CD4-positive, CD25-positive, alpha-beta regulatory T cell (primary cell): ENCODE results near the gene RADIL. TPM values are rescaled to one million over a fixed set of nuclear protein-coding genes. Genes with fewer than 3 reads are reported as not detected.

Source experiments
- ATAC-seq, 2 donors: fragments of 150-1000 bp; cut with Tn5 transposase; one replicate each; pipeline ENCODE4 v1.10.0; 2021; ENCODE audit warnings: low read depth in 2 of 2, moderate number of reproducible peaks in 2 of 2, moderate library complexity in 1 of 2
- DNase-seq, 3 donors: peaks; one replicate each; pipeline versions ENCODE4 v3.0.0 to v3.0.0-alpha.2; 2012 to 2022; ENCODE audit warnings: mixed read lengths in 1 of 3
- H3K27ac ChIP-seq: one replicate; pipeline ENCODE4 v1.7.0; 2013; ENCODE audit warnings: mild to moderate bottlenecking, low read length; ENCODE audit not compliant: insufficient read depth, poor library complexity, severe bottlenecking
- H3K27me3 ChIP-seq: one replicate; pipeline ENCODE4 v1.7.0; 2013; ENCODE audit warnings: low read length; ENCODE audit not compliant: control insufficient read depth, insufficient read depth
- H3K36me3 ChIP-seq: one replicate; pipeline ENCODE4 v1.7.0; 2013; ENCODE audit warnings: mild to moderate bottlenecking, low read length, moderate library complexity; ENCODE audit not compliant: control insufficient read depth, insufficient read depth
- H3K4me1 ChIP-seq: 2 replicates; pipeline ENCODE4 v1.7.0; 2013; ENCODE audit warnings: mild to moderate bottlenecking, low read length; ENCODE audit not compliant: insufficient read depth, control insufficient read depth, poor library complexity, severe bottlenecking
- H3K4me3 ChIP-seq: one replicate; pipeline ENCODE4 v1.7.0; 2013; ENCODE audit warnings: low read depth, mild to moderate bottlenecking, low read length, moderate library complexity
- H3K9me3 ChIP-seq, 2 experiments: 1 replicate in 1 of 2; 2 replicates in 1 of 2; pipeline ENCODE4 v1.7.0; 2013; ENCODE audit warnings: low read length in 2 of 2, mild to moderate bottlenecking in 1 of 2, moderate library complexity in 1 of 2; ENCODE audit not compliant: control insufficient read depth in 2 of 2
- H3K27ac Mint-ChIP-seq, 3 donors: one replicate each; pipeline ENCODE4 v1.8.0; 2020 to 2022; ENCODE audit warnings: mild to moderate bottlenecking in 3 of 3, mixed read lengths in 3 of 3, moderate library complexity in 2 of 3
- H3K27me3 Mint-ChIP-seq: one replicate; pipeline ENCODE4 v1.8.0; 2022; ENCODE audit warnings: mild to moderate bottlenecking, mixed read lengths
- H3K36me3 Mint-ChIP-seq: one replicate; pipeline ENCODE4 v1.8.0; 2020; ENCODE audit warnings: mixed read lengths
- H3K4me1 Mint-ChIP-seq, 4 donors: one replicate each; pipeline ENCODE4 v1.8.0; 2020 to 2022; ENCODE audit warnings: mixed read lengths in 4 of 4, mild to moderate bottlenecking in 1 of 4
- H3K4me3 Mint-ChIP-seq, 4 donors: one replicate each; pipeline ENCODE4 v1.8.0; 2020 to 2022; ENCODE audit warnings: mild to moderate bottlenecking in 4 of 4, mixed read lengths in 4 of 4, moderate library complexity in 3 of 4
- H3K9me3 Mint-ChIP-seq, 7 donors: one replicate each; pipeline ENCODE4 v1.8.0; 2020 to 2022; ENCODE audit warnings: mixed read lengths in 7 of 7, mild to moderate bottlenecking in 3 of 7, moderate library complexity in 2 of 7
- polyA plus RNA-seq, 4 donors: library from polyadenylated mRNA; unstranded; fragments of 300-500 nt; fragmentation: Illumina TruSeq; gene quantifications; one replicate each; pipeline ENCODE4 v1.2.3, GENCODE V29; 2021
- total RNA-seq: library from RNA; stranded (reverse); gene quantifications from one replicate; pipeline ENCODE4 v1.2.3, GENCODE V29; 2022

Gene RADIL
- total and polyA plus RNA-seq, 5 donors from 2014 or later: not detected

DNA sequence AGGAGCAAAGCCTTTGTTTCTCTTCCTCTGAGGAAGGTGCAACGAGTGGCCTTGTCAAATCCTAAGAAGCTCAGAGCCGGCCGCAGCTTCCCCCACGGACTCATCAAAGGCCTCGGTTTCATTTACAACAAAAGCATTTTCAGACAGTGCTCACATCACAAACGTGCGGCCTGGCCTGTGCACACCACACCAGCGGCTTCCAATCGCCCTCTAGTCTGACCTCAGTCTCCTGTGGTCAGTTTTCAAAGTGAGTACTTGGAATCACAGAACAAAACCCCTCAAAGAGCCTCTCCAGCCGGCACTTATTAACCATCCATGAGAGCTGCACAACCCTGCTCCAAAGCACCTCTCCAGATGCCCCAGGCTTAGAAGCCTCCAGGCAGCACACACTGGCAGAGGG lies 3.3 kb downstream of the RADIL start:
- Mint-ChIP-seq H3K4me3 (peak overlapping the region in 1 of 4 donors; percentile 4), H3K36me3 (no peaks in the 10 kb centered on the region), H3K27me3 (peaks cover 36% of the 10 kb centered on the region), H3K27ac (no peak overlapping the region), H3K9me3 (peaks cover 0 to 1% (median 0%) of the 10 kb centered on the region in 7 donors), H3K4me1 (peaks cover 0 to 16% (median 9%) of the 10 kb centered on the region in 4 donors)
- Histone ChIP-seq H3K36me3 (no peaks in the 10 kb centered on the region), H3K27ac (no peak overlapping the region), H3K4me1 (peaks cover 11% of the 10 kb centered on the region), H3K27me3 (peaks cover 8% of the 10 kb centered on the region), H3K4me3 (no peak overlapping the region), H3K9me3 (no peaks in the 10 kb centered on the region)
- no peak for DNase-seq
- no peak for ATAC-seq

DNA sequence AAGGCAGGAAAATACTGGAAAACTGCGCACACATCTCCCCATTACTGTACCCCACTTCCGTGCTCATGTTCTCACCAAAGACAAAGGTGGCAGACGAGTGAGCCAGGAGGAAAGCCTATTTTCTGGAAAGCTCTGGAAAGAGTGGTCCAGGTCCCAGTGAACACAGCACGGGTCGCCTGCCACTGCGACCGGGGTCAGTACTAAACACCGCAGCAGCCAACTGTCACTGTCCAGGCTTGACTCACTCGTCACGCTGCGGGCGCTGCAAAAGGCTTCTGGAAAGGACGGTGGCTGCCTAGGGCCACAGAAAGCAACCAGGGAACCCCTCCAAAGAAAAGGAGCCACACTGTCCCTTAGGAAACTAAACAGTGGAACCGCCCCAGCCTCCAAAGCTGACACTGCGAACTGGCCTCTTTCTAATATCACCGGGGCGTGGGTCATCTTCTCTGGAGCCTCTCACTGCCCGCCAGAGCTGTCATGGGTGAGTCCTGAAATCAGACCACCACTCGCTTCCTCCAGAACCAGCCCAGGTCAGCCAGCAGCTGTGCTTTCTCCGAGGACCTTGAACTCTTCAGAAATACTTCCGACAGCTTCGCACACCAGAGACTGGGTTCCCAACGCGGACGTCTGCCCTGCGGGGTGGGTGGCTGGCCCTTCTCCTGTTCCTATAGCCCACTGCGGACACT lies 4.0 kb downstream of the RADIL start:
- Mint-ChIP-seq H3K27me3 (peaks cover 30% of the 10 kb centered on the region), H3K4me3 (no peak overlapping the region), H3K27ac (no peak overlapping the region), H3K9me3 (peaks cover 0 to under 1% (median 0%) of the 10 kb centered on the region in 7 donors), H3K36me3 (no peaks in the 10 kb centered on the region), H3K4me1 (peaks cover 0 to 16% (median 9%) of the 10 kb centered on the region in 4 donors)
- no peak for DNase-seq
- H3K27me3 ChIP-seq: peaks cover 6% of the 10 kb centered on the region
- no peak overlapping the region for H3K4me3 ChIP-seq
- no peak for ATAC-seq
- H3K9me3 ChIP-seq: no peaks in the 10 kb centered on the region
- no peaks in the 10 kb centered on the region for H3K36me3 ChIP-seq
- peaks cover 11% of the 10 kb centered on the region for H3K4me1 ChIP-seq
- H3K27ac ChIP-seq: no peak overlapping the region

DNA sequence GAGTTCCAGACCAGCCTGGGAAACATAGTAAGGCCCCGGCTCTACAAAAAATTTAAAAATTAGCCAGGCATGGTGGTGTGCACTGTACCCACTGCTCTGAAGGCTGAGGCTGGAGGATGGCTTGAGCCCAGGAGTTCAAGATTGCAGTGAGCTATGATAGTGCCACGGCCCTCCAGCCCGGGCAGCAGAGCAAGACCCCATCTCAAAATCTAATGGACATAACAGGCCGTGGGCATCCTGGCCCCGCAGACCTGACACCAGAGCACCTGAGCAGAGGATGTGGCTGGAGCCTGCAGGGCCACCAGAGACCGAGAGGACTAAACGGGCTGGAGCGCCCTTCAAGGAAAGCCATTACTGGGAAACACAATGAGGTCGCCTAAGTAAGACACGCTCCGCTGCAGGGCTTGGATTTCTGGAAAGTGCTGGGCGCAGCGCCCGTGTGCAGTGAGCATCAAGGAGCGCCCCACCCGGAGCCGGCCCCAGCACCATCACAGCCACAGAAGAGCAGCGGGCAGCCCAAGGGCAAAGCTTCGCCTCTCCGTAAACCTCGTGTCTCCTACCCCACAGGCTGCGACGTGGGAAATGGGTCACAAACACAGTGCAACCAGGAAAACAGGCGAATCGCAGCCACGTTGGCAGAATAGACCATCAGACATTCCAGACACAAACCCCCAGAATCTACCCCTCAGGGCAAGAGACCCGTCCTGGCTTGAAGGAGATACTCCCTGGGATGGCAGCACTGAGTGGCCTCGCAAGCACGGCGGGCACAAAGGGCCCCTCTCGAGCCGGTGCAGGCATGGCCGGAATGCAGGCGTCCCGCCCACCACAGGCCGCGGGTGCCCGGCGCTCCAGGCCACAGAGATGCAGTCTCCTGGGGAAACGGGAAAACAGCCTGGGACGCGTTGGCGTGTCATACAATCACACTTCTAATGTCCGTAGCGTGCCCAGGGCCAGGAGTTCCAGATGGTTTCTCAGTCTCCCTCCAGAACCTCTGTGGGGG lies 4.9 kb downstream of the RADIL start:
- Histone ChIP-seq H3K27ac (no peak overlapping the region), H3K9me3 (no peaks in the 10 kb centered on the region), H3K27me3 (peaks cover 5% of the 10 kb centered on the region), H3K4me3 (no peak overlapping the region), H3K36me3 (no peaks in the 10 kb centered on the region), H3K4me1 (peaks cover 8% of the 10 kb centered on the region)
- Mint-ChIP-seq H3K9me3 (no peaks in the 10 kb centered on the region), H3K36me3 (no peaks in the 10 kb centered on the region), H3K4me1 (peaks cover 0 to 12% (median 9%) of the 10 kb centered on the region in 4 donors), H3K27ac (no peak overlapping the region), H3K27me3 (peaks cover 21% of the 10 kb centered on the region), H3K4me3 (no peak overlapping the region)
- DNase-seq (no peak), ATAC-seq (no peak)

DNA sequence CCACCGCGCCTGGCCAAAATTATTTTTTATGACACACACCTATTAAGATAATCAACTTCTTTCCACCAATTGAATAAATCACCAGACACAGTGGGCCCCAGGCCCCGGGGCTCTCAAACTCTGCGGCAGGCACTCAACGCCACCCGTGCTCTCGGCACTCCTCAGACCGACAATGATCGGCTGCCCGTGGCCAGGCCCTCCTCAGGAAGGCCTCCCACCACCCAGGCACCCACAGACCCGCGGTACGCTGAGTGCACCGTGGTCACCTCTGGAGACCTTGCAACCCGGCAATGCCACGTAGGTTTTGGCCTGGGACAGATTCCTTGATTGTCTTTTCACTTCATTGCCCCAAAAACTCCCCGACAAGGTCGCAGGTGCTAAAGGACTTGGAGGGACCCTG lies 6.9 kb downstream of the RADIL start:
- Histone ChIP-seq H3K36me3 (no peaks in the 10 kb centered on the region), H3K27me3 (no peaks in the 10 kb centered on the region), H3K4me3 (no peak overlapping the region), H3K27ac (no peak overlapping the region), H3K9me3 (no peaks in the 10 kb centered on the region), H3K4me1 (no peaks in the 10 kb centered on the region)
- H3K27ac Mint-ChIP-seq: no peak overlapping the region
- no peak for DNase-seq
- no peaks in the 10 kb centered on the region for H3K4me1 Mint-ChIP-seq
- no peaks in the 10 kb centered on the region for H3K36me3 Mint-ChIP-seq
- H3K9me3 Mint-ChIP-seq: no peaks in the 10 kb centered on the region
- H3K4me3 Mint-ChIP-seq: no peak overlapping the region
- peaks cover 17% of the 10 kb centered on the region for H3K27me3 Mint-ChIP-seq
- ATAC-seq: no peak

DNA sequence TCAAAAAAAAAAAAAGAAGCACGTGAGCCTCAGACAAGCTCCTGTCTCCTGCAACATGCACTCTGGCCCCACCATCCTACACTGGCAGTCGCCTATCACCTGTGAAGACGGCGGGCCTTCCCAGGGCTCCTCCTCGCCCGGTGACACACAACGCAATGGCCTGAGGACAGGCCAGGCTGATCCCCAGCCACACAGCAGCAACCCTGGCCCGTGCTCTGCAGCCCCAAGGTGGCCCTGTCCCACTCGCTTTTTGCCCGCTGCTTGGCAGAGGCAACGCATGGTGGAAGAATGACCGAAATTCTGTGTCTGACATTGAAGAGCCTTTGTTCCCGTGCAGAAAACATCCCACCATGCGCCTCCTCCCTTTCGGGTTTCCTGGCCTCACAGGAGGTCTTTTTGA lies 8.1 kb downstream of the RADIL start:
- Mint-ChIP-seq H3K4me3 (no peak overlapping the region), H3K9me3 (no peaks in the 10 kb centered on the region), H3K4me1 (peaks cover 0 to 2% (median 0%) of the 10 kb centered on the region in 4 donors), H3K27me3 (peaks cover 22% of the 10 kb centered on the region), H3K36me3 (no peaks in the 10 kb centered on the region), H3K27ac (no peak overlapping the region)
- Histone ChIP-seq H3K36me3 (no peaks in the 10 kb centered on the region), H3K27me3 (no peaks in the 10 kb centered on the region), H3K4me3 (no peak overlapping the region), H3K4me1 (no peaks in the 10 kb centered on the region), H3K9me3 (no peaks in the 10 kb centered on the region), H3K27ac (no peak overlapping the region)
- ATAC-seq: no peak
- no peak for DNase-seq

DNA sequence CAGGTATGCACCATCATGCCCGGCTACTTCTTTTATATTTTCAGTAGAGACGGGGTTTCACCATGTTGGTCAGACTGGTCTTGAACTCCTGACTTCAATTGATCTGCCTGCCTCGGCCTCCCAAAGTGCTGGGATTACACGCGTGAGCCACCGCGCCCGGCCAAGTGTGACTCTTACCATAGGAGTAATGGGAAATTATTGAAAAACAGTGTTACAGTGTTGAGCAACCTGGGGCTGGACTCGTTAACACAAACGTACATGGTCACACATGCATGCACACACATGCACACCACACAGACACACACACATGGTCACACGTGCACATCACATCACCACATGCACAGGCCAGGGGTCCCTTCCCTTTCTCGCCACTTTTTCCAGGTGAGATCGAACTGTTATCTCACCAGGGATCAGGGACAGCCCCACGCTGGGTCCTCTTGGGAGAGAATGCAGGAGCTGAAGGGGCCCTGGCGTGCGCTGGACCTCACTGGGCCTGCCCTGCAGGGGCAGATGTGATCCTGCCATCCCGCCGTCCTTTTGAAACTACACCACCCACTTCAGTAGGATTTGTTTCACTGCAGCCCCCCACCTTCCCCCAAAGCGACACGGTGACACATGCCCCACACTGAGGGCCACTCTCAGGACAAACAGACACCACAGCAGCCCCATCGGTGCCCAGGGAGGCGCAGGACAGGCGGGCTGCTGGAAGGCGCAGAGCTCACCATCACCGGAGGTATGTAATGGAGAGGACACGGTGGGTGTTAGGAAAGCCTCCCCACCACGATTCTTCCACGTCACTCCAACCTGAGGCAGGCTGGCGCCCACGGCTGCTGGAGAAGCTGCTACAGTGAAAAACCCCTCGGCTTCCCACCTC lies 10.2 kb downstream of the RADIL start:
- Mint-ChIP-seq H3K9me3 (no peaks in the 10 kb centered on the region), H3K36me3 (no peaks in the 10 kb centered on the region), H3K4me1 (peaks cover 0 to 2% (median 0%) of the 10 kb centered on the region in 4 donors), H3K27ac (no peak overlapping the region), H3K27me3 (peaks cover 28% of the 10 kb centered on the region), H3K4me3 (no peak overlapping the region)
- H3K27me3 ChIP-seq: no peaks in the 10 kb centered on the region
- H3K4me1 ChIP-seq: no peaks in the 10 kb centered on the region
- H3K27ac ChIP-seq: no peak overlapping the region
- H3K9me3 ChIP-seq: no peaks in the 10 kb centered on the region
- H3K36me3 ChIP-seq: no peaks in the 10 kb centered on the region
- H3K4me3 ChIP-seq: no peak overlapping the region
- ATAC-seq: no peak
- DNase-seq: no peak

DNA sequence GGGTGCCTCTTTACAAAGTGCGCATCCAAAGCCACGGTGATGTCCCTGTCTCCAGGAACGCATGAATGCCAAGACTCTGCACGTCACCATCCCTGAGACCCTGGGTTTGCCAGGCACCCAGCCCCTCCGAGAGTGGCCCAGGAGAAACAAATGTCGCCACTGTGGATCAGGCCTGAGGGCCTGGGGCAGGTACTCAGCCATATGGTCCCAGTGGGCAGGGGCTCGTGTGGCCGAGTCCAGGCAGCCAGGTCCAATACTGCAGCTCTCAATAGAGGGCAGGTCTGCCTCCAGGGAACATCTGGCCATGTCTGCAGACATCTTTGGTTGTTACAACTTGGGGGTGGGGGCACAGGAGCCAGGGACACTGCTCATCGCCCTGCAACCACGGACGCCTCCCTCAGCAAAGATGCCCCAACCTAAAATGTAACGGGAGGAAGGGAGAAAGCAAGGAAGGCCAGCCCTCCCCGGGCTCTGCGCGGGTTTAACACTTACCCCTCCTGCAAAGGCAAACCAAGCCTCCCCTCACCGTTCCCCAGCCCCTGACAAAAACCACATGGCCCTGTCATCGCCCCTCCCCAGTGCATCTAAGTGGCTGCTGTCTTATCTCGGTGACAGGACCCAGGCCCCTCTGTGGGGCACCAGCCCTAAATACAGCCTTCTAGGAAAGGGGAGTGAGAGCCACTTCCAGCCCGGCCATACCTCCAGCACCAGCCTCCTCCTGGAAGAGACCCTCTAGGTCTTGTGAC lies 11.4 kb downstream of the RADIL start:
- Histone ChIP-seq H3K27me3 (no peaks in the 10 kb centered on the region), H3K36me3 (no peaks in the 10 kb centered on the region), H3K4me1 (no peaks in the 10 kb centered on the region), H3K27ac (no peak overlapping the region), H3K9me3 (no peaks in the 10 kb centered on the region), H3K4me3 (no peak overlapping the region)
- Mint-ChIP-seq H3K4me3 (no peak overlapping the region), H3K27me3 (peaks cover 28% of the 10 kb centered on the region), H3K36me3 (no peaks in the 10 kb centered on the region), H3K4me1 (peaks cover 0 to 2% (median 0%) of the 10 kb centered on the region in 4 donors), H3K9me3 (peaks cover 0 to 2% (median 0%) of the 10 kb centered on the region in 7 donors), H3K27ac (no peak overlapping the region)
- ATAC-seq (no peak), DNase-seq (no peak)
